Skeletal muscle tissue (tissue), 4 donors: Measurements from ENCODE around the gene VTI1A. TPM values are rescaled to one million over a fixed set of nuclear protein-coding genes. Genes with fewer than 3 reads are reported as not detected.
"Not testable (repeated sequence)": the region's sequence is repeated elsewhere in the genome, so short reads cannot be mapped to it uniquely, and the experiment has no call there.

Source experiments
- H3K27ac ChIP-seq: one replicate; pipeline ENCODE4 v1.7.0; 2013; ENCODE audit warnings: mild to moderate bottlenecking, low read depth, low read length, inconsistent platforms
- H3K27me3 ChIP-seq, 3 donors: one replicate each; pipeline ENCODE4 v1.7.0; 2013; ENCODE audit warnings: low read length in 3 of 3; ENCODE audit not compliant: control insufficient read depth in 3 of 3, insufficient read depth in 3 of 3
- H3K36me3 ChIP-seq, 3 donors: one replicate each; pipeline ENCODE4 v1.7.0; 2013; ENCODE audit warnings: low read length in 3 of 3; ENCODE audit not compliant: control insufficient read depth in 3 of 3, insufficient read depth in 3 of 3
- H3K4me1 ChIP-seq, 3 donors: one replicate each; pipeline ENCODE4 v1.7.0; 2013; ENCODE audit warnings: low read length in 3 of 3, mild to moderate bottlenecking in 3 of 3; ENCODE audit not compliant: control insufficient read depth in 3 of 3, insufficient read depth in 3 of 3
- H3K4me3 ChIP-seq, 3 donors: one replicate each; pipeline ENCODE4 v1.7.0; 2013; ENCODE audit warnings: low read length in 3 of 3
- H3K9ac ChIP-seq, 3 donors: one replicate each; pipeline ENCODE4 v1.7.0; 2013; ENCODE audit warnings: low read length in 3 of 3, mild to moderate bottlenecking in 3 of 3, moderate library complexity in 2 of 3, low read depth in 1 of 3
- H3K9me3 ChIP-seq, 3 donors: one replicate each; pipeline ENCODE4 v1.7.0; 2013; ENCODE audit warnings: low read length in 3 of 3; ENCODE audit not compliant: control insufficient read depth in 3 of 3
- total RNA-seq: library from RNA; depleted of rRNA; stranded (reverse); fragments of >200 nt; gene quantifications from one replicate; pipeline ENCODE4 v1.2.3, GENCODE V29; 2014
- donor health status: Osteomylitis.

Gene VTI1A
- total RNA-seq, 1 donor from 2014 or later, result 18.3 TPM

- H3K9me3 ChIP-seq, result no peaks in the 10 kb centered on the region
- H3K36me3 ChIP-seq, result peaks cover 10 to 16% (median 10%) of the 10 kb centered on the region in 3 donors
- peak overlapping the region; percentile 97 to 99 (median 98) for H3K9ac ChIP-seq
- peak overlapping the region; percentile 89 for H3K27ac ChIP-seq
- H3K4me1 ChIP-seq, result peaks cover 14 to 34% (median 32%) of the 10 kb centered on the region in 3 donors
- H3K27me3 ChIP-seq, result no peaks in the 10 kb centered on the region
- H3K4me3 ChIP-seq, result peak overlapping the region; percentile 97 to 100 (median 98)
Observed at GRCh38 chr10:112447620-112447928, 559 bp downstream of the VTI1A start.

- peaks cover 14 to 34% (median 32%) of the 10 kb centered on the region in 3 donors for H3K4me1 ChIP-seq
- peaks cover 6 to 9% (median 8%) of the 10 kb centered on the region in 3 donors for H3K36me3 ChIP-seq
- no peaks in the 10 kb centered on the region for H3K27me3 ChIP-seq
- H3K9ac ChIP-seq, result no peak overlapping the region
- no peaks in the 10 kb centered on the region for H3K9me3 ChIP-seq
- H3K27ac ChIP-seq, result no peak overlapping the region
- H3K4me3 ChIP-seq, result no peak overlapping the region
Observed at GRCh38 chr10:112448888-112449287, 1.9 kb downstream of the VTI1A start.

GRCh38 chr10:112454910-112455779 lies 8.1 kb downstream of the VTI1A start:
- H3K9ac ChIP-seq, result no peak overlapping the region

GRCh38 chr10:112456533-112456932 lies 9.5 kb downstream of the VTI1A start:
- no peak overlapping the region for H3K4me3 ChIP-seq
- H3K27me3 ChIP-seq, result no peaks in the 10 kb centered on the region
- no peak overlapping the region for H3K27ac ChIP-seq
- no peak overlapping the region for H3K9ac ChIP-seq
- H3K9me3 ChIP-seq, result no peaks in the 10 kb centered on the region
- H3K36me3 ChIP-seq, result peaks cover 0 to 5% (median 0%) of the 10 kb centered on the region in 3 donors
- peaks cover 0 to 3% (median 0%) of the 10 kb centered on the region in 3 donors for H3K4me1 ChIP-seq

More at GRCh38 chr10:112454910-112455779, 8.1 kb downstream of the VTI1A start:
- H3K4me1 ChIP-seq, result peaks cover 0 to 3% (median 0%) of the 10 kb centered on the region in 3 donors
- H3K27ac ChIP-seq, result no peak overlapping the region
- H3K36me3 ChIP-seq, result no peaks in the 10 kb centered on the region
- no peak overlapping the region for H3K4me3 ChIP-seq
- no peaks in the 10 kb centered on the region for H3K27me3 ChIP-seq
- no peaks in the 10 kb centered on the region for H3K9me3 ChIP-seq

GRCh38 chr10:112460366-112460765 lies 13.4 kb downstream of the VTI1A start:
- H3K9me3 ChIP-seq, result no peaks in the 10 kb centered on the region
- H3K27me3 ChIP-seq, result no peaks in the 10 kb centered on the region
- peaks cover 2 to 14% (median 12%) of the 10 kb centered on the region in 3 donors for H3K36me3 ChIP-seq
- H3K27ac ChIP-seq, result no peak overlapping the region
- peaks cover 0 to 3% (median 0%) of the 10 kb centered on the region in 3 donors for H3K4me1 ChIP-seq
- H3K4me3 ChIP-seq, result no peak overlapping the region
- H3K9ac ChIP-seq, result no peak overlapping the region

GRCh38 chr10:112461029-112461887 lies 14.2 kb downstream of the VTI1A start:
- Histone ChIP-seq H3K9ac (no peak overlapping the region), H3K9me3 (no peaks in the 10 kb centered on the region), H3K36me3 (peaks cover 3 to 20% (median 14%) of the 10 kb centered on the region in 3 donors), H3K4me3 (no peak overlapping the region), H3K27ac (no peak overlapping the region), H3K27me3 (no peaks in the 10 kb centered on the region), H3K4me1 (peaks cover 0 to 3% (median 0%) of the 10 kb centered on the region in 3 donors)

- H3K9ac ChIP-seq, H3K4me3 ChIP-seq: not testable (repeated sequence)
- H3K36me3 ChIP-seq, result peaks cover 3 to 27% (median 14%) of the 10 kb centered on the region in 3 donors
Observed at GRCh38 chr10:112464074-112464473, 17.1 kb downstream of the VTI1A start.

GRCh38 chr10:112465299-112465883 lies 18.4 kb downstream of the VTI1A start:
- no peaks in the 10 kb centered on the region for H3K27me3 ChIP-seq
- H3K27ac ChIP-seq, result no peak overlapping the region
- H3K4me1 ChIP-seq, result no peaks in the 10 kb centered on the region
- H3K9ac ChIP-seq, result no peak overlapping the region
- no peak overlapping the region for H3K4me3 ChIP-seq
- peaks cover 6 to 27% (median 14%) of the 10 kb centered on the region in 3 donors for H3K36me3 ChIP-seq
- no peaks in the 10 kb centered on the region for H3K9me3 ChIP-seq

More at GRCh38 chr10:112464074-112464473, 17.1 kb downstream of the VTI1A start:
- not testable (repeated sequence) for H3K4me1 ChIP-seq, H3K9me3 ChIP-seq, H3K27ac ChIP-seq, H3K27me3 ChIP-seq

GRCh38 chr10:112466802-112467201 lies 19.8 kb downstream of the VTI1A start:
- no peak overlapping the region for H3K27ac ChIP-seq
- H3K36me3 ChIP-seq, result peaks cover 6 to 22% (median 14%) of the 10 kb centered on the region in 3 donors

More at GRCh38 chr10:112466802-112467201, 19.8 kb downstream of the VTI1A start:
- Histone ChIP-seq H3K9ac (no peak overlapping the region), H3K9me3 (no peaks in the 10 kb centered on the region), H3K4me1 (no peaks in the 10 kb centered on the region), H3K4me3 (no peak overlapping the region), H3K27me3 (no peaks in the 10 kb centered on the region)
